Naive thymus-derived CD8-positive, alpha-beta T cell (primary cell): ENCODE measurements around the gene GABRR2. TPM values are rescaled to one million over a fixed set of nuclear protein-coding genes. Genes with fewer than 3 reads are reported as not detected.

Source experiments
- ATAC-seq, 2 donors: fragments of 150-1000 bp; cut with Tn5 transposase in 1 of 2; sonication (Bioruptor Pico), chemical (Tn5 transposase) in 1 of 2; 1 replicate in 1 of 2; 2 replicates in 1 of 2; pipeline ENCODE4 v1.10.0; 2021; ENCODE audit warnings: mild to moderate bottlenecking in 2 of 2, moderate library complexity in 2 of 2
- POLR2A ChIA-PET: fragments of 350-600 bp; sonication (Branson Sonifier 250); formaldehyde crosslinking; loops from one replicate; lab custom pipeline; 2021; ENCODE audit warnings: antibody characterized with exemption; lab: Charles Lee
- DNase-seq, 10 donors: peaks; one replicate each; pipeline versions ENCODE4 v3.0.0 to v3.0.0-alpha.2; 2020 to 2022
- H3K27ac Mint-ChIP-seq, 10 donors: one replicate each; pipeline ENCODE4 v1.8.0; 2020 to 2022; ENCODE audit warnings: mild to moderate bottlenecking in 10 of 10, mixed read lengths in 10 of 10, moderate library complexity in 4 of 10, inconsistent platforms in 1 of 10
- H3K27me3 Mint-ChIP-seq, 5 donors: one replicate each; pipeline ENCODE4 v1.8.0; 2021 to 2022; ENCODE audit warnings: mixed read lengths in 5 of 5
- H3K36me3 Mint-ChIP-seq, 3 donors: one replicate each; pipeline ENCODE4 v1.8.0; 2020 to 2022; ENCODE audit warnings: mixed read lengths in 3 of 3, mild to moderate bottlenecking in 2 of 3, inconsistent platforms in 1 of 3
- H3K4me1 Mint-ChIP-seq, 4 donors: one replicate each; pipeline ENCODE4 v1.8.0; 2021 to 2022; ENCODE audit warnings: mixed read lengths in 4 of 4
- H3K4me3 Mint-ChIP-seq, 10 donors: one replicate each; pipeline ENCODE4 v1.8.0; 2020 to 2022; ENCODE audit warnings: mild to moderate bottlenecking in 10 of 10, mixed read lengths in 10 of 10, moderate library complexity in 6 of 10, inconsistent platforms in 1 of 10
- H3K9me3 Mint-ChIP-seq, 9 donors: one replicate each; pipeline ENCODE4 v1.8.0; 2020 to 2022; ENCODE audit warnings: mixed read lengths in 9 of 9, mild to moderate bottlenecking in 3 of 9, inconsistent platforms in 1 of 9, moderate library complexity in 1 of 9
- polyA plus RNA-seq, 3 donors: library from polyadenylated mRNA; unstranded; fragments of 300-500 nt; fragmentation: Illumina TruSeq; gene quantifications; one replicate each; pipeline ENCODE4 v1.2.3, GENCODE V29; 2021
- total RNA-seq, 8 experiments: library from RNA in 2 of 8; stranded (reverse) in 2 of 8; gene quantifications; one replicate each; pipeline ENCODE4 v1.2.3 and lab custom pipeline; 2021 to 2026

GABRR2 gene
- total and polyA plus RNA-seq, 5 experiments from 2014 or later = 1.2 to 2.9 TPM; not detected in 3

- Mint-ChIP-seq H3K4me3 (peak within 1 kb of the TSS; percentile 89 to 99 (median 96)), H3K9me3 (no peaks in the 10 kb centered on the region), H3K27me3 (no peaks in the 10 kb centered on the region)
These were observed 37.4 kb upstream of the GABRR2 start, which contains the start of gene UBE2J1 for GRCh38 chr6:89352278-89353117. Gene UBE2J1, minus strand, starts transcription at chr6:89352722. Its CDS starts 153 bp downstream, at chr6:89352569.

GRCh38 chr6:89351671-89352277 is 36.7 kb upstream of the GABRR2 start:
- Mint-ChIP-seq H3K4me3 (peak overlapping the region; percentile 89 to 99 (median 96)), H3K27me3 (no peaks in the 10 kb centered on the region), H3K9me3 (no peaks in the 10 kb centered on the region), H3K36me3 (no peaks in the 10 kb centered on the region), H3K27ac (peak overlapping the region; percentile 95 to 99 (median 97)), H3K4me1 (peaks cover 36 to 82% (median 62%) of the 10 kb centered on the region in 4 donors)
- peak; percentile 1 to 13 for ATAC-seq
- POLR2A ChIA-PET = interaction anchor here (0.6 to 5.9 kb wide), 7 partner anchors 10 to 388 kb away, joined by 3 to 50 read pairs (median 4); partner anchors contain the start of genes PNRC1 and RNGTT
- peak in 1 of 10 donors; percentile 28 for DNase-seq

More at GRCh38 chr6:89352278-89353117, 37.4 kb upstream of the GABRR2 start, which contains the start of gene UBE2J1:
- peak within 1 kb of the TSS; percentile 95 to 99 (median 98) for H3K27ac Mint-ChIP-seq
- peak; percentile 44 to 84 (median 66) for DNase-seq
- H3K36me3 Mint-ChIP-seq = no peaks in the 10 kb centered on the region
- H3K4me1 Mint-ChIP-seq = peaks cover 35 to 84% (median 65%) of the 10 kb centered on the region in 4 donors
- ATAC-seq = peak; percentile 79 to 81
- POLR2A ChIA-PET = interaction anchor here (0.5 to 5.9 kb wide), 12 partner anchors 17 to 421 kb away, joined by 3 to 50 read pairs (median 4); partner anchors contain the start of genes PM20D2, PNRC1, RNGTT and RRAGD

- peaks cover 41 to 78% (median 69%) of the 10 kb centered on the region in 4 donors for H3K4me1 Mint-ChIP-seq
- H3K4me3 Mint-ChIP-seq = peak overlapping the region; percentile 89 to 99 (median 96)
- no peaks in the 10 kb centered on the region for H3K27me3 Mint-ChIP-seq
- no peaks in the 10 kb centered on the region for H3K36me3 Mint-ChIP-seq
- ATAC-seq = peak in 1 of 2 donors; percentile 28
- POLR2A ChIA-PET = interaction anchor here (0.6 to 5.9 kb wide), 8 partner anchors 8 to 474 kb away, joined by 3 to 50 read pairs (median 4); partner anchors contain the start of genes PNRC1 and RNGTT
- DNase-seq = peak in 2 of 10 donors; percentile 34 to 37
- H3K9me3 Mint-ChIP-seq = no peaks in the 10 kb centered on the region
- peak overlapping the region; percentile 95 to 99 (median 97) for H3K27ac Mint-ChIP-seq
These were observed 35.3 kb upstream of the GABRR2 start for GRCh38 chr6:89350281-89350966.

GRCh38 chr6:89348372-89348771 is 33.3 kb upstream of the GABRR2 start:
- POLR2A ChIA-PET = interaction anchor here (5.9 kb wide), 1 partner anchor 268 kb away, joined by 50 read pairs; the partner anchor contains the start of gene PNRC1
- peak overlapping the region in 1 of 10 donors; percentile 6 for H3K4me3 Mint-ChIP-seq
- no peaks in the 10 kb centered on the region for H3K27me3 Mint-ChIP-seq
- ATAC-seq = no peak
- H3K9me3 Mint-ChIP-seq = no peaks in the 10 kb centered on the region
- no peak for DNase-seq
- H3K4me1 Mint-ChIP-seq = peaks cover 46 to 76% (median 68%) of the 10 kb centered on the region in 4 donors
- peak overlapping the region in 8 of 10 donors; percentile 16 to 99 (median 96) for H3K27ac Mint-ChIP-seq
- no peaks in the 10 kb centered on the region for H3K36me3 Mint-ChIP-seq

- POLR2A ChIA-PET = interaction anchor here (1.0 kb wide), 2 partner anchors 8 to 385 kb away, joined by 3 read pairs; partner anchors contain the start of gene RNGTT
- Mint-ChIP-seq H3K27me3 (no peaks in the 10 kb centered on the region), H3K4me1 (peaks cover 45 to 74% (median 66%) of the 10 kb centered on the region in 4 donors), H3K9me3 (no peaks in the 10 kb centered on the region), H3K4me3 (no peak overlapping the region), H3K27ac (peak overlapping the region; percentile 16 to 98 (median 71)), H3K36me3 (no peaks in the 10 kb centered on the region)
- ATAC-seq (no peak), DNase-seq (no peak)
These were observed 32.7 kb upstream of the GABRR2 start for GRCh38 chr6:89347825-89348224.

- POLR2A ChIA-PET = interaction anchor here (0.5 kb wide), 1 partner anchor 253 kb away, joined by 5 read pairs; no protein-coding TSS in a partner anchor
- DNase-seq = no peak
- H3K27me3 Mint-ChIP-seq = no peaks in the 10 kb centered on the region
- peaks cover 42 to 68% (median 59%) of the 10 kb centered on the region in 4 donors for H3K4me1 Mint-ChIP-seq
- ATAC-seq = no peak
- H3K36me3 Mint-ChIP-seq = peaks cover 0 to 9% (median 8%) of the 10 kb centered on the region in 3 donors
- no peaks in the 10 kb centered on the region for H3K9me3 Mint-ChIP-seq
- H3K4me3 Mint-ChIP-seq = no peak overlapping the region
- H3K27ac Mint-ChIP-seq = peak overlapping the region in 6 of 10 donors; percentile 17 to 81 (median 53)
These were observed 31.3 kb upstream of the GABRR2 start for GRCh38 chr6:89346433-89346832.

- Mint-ChIP-seq H3K4me3 (no peak overlapping the region), H3K36me3 (peaks cover 0 to 61% (median 40%) of the 10 kb centered on the region in 3 donors), H3K9me3 (no peaks in the 10 kb centered on the region), H3K27ac (peak overlapping the region in 2 of 10 donors; percentile 49 to 67), H3K27me3 (no peaks in the 10 kb centered on the region), H3K4me1 (peaks cover 10 to 13% (median 11%) of the 10 kb centered on the region in 4 donors)
- no peak for DNase-seq
- ATAC-seq = no peak
- POLR2A ChIA-PET = interaction anchor here (0.7 kb wide), 1 partner anchor 124 kb away, joined by 3 read pairs; no protein-coding TSS in a partner anchor
These were observed 24.5 kb upstream of the GABRR2 start for GRCh38 chr6:89339565-89339964.

GRCh38 chr6:89335164-89335563 is 20.1 kb upstream of the GABRR2 start:
- ATAC-seq (no peak), DNase-seq (no peak)
- Mint-ChIP-seq H3K4me1 (peaks cover 0 to 4% (median 3%) of the 10 kb centered on the region in 4 donors), H3K9me3 (no peaks in the 10 kb centered on the region), H3K27ac (no peak overlapping the region), H3K27me3 (no peaks in the 10 kb centered on the region), H3K4me3 (no peak overlapping the region), H3K36me3 (peaks cover 4 to 67% (median 38%) of the 10 kb centered on the region in 3 donors)
- POLR2A ChIA-PET = no interaction called here

- Mint-ChIP-seq H3K4me3 (no peak overlapping the region), H3K9me3 (no peaks in the 10 kb centered on the region), H3K36me3 (peaks cover 9 to 68% (median 38%) of the 10 kb centered on the region in 3 donors), H3K4me1 (peaks cover 0 to 4% (median 0%) of the 10 kb centered on the region in 4 donors), H3K27me3 (no peaks in the 10 kb centered on the region), H3K27ac (no peak overlapping the region)
- DNase-seq (no peak), ATAC-seq (no peak)
- POLR2A ChIA-PET = no interaction called here
These were observed 15.8 kb upstream of the GABRR2 start for GRCh38 chr6:89330910-89331309.

- Mint-ChIP-seq H3K36me3 (peaks cover 9 to 60% (median 32%) of the 10 kb centered on the region in 3 donors), H3K4me3 (no peak overlapping the region), H3K4me1 (peaks cover 0 to 4% (median under 1%) of the 10 kb centered on the region in 4 donors), H3K9me3 (no peaks in the 10 kb centered on the region), H3K27ac (no peak overlapping the region), H3K27me3 (no peaks in the 10 kb centered on the region)
- POLR2A ChIA-PET = no interaction called here
- DNase-seq (no peak), ATAC-seq (no peak)
These were observed 13.9 kb upstream of the GABRR2 start for GRCh38 chr6:89328976-89329375.

- H3K27me3 Mint-ChIP-seq = no peaks in the 10 kb centered on the region
- POLR2A ChIA-PET = no interaction called here
- H3K9me3 Mint-ChIP-seq = peaks cover 0 to 11% (median 0%) of the 10 kb centered on the region in 9 donors
- ATAC-seq (no peak), DNase-seq (no peak)
- H3K4me3 Mint-ChIP-seq = no peak overlapping the region
- H3K27ac Mint-ChIP-seq = peak overlapping the region in 1 of 10 donors; percentile 35
- H3K36me3 Mint-ChIP-seq = peaks cover 4 to 38% (median 24%) of the 10 kb centered on the region in 3 donors
- H3K4me1 Mint-ChIP-seq = peaks cover 0 to 23% (median 3%) of the 10 kb centered on the region in 4 donors
These were observed 9.2 kb upstream of the GABRR2 start for GRCh38 chr6:89324304-89324703.
